Measurements from ENCODE around the gene PASK. TPM values are rescaled to one million over a fixed set of nuclear protein-coding genes. Genes with fewer than 3 reads are reported as not detected.

Gene PASK
- total RNA-seq, 1 experiment from 2014 or later = 45.8 TPM

- BruUV-seq (replicated peaks) = no TSS peak
- no peaks in the 10 kb centered on the region for H3K9me2 ChIP-seq (ENCODE audit: insufficient read depth)
- H3K4me1 ChIP-seq (ENCODE audit: control insufficient read depth in 1 of 2, insufficient read depth in 2 of 2, low read length in 2 of 2) = no peaks in the 10 kb centered on the region
- H3K27me3 ChIP-seq (ENCODE audit: insufficient read depth, low read length) = no peaks in the 10 kb centered on the region
- H3K9ac ChIP-seq (ENCODE audit: low read length) = no peak overlapping the region
- no peak overlapping the region for H2AFZ ChIP-seq (ENCODE audit: low read depth, low read length, poor library complexity, severe bottlenecking)
- DNase-seq (ENCODE audit: low read depth, low spot score) (no peak), ATAC-seq (no peak)
- H3K4me2 ChIP-seq (ENCODE audit: low read length) = no peak overlapping the region
- ChIA-PET CTCF (no interaction called here), POLR2A (no interaction called here), RAD21 (ENCODE audit: low non-redundant PET in 1 of 2, low total read pairs in 2 of 2, uncharacterized antibody in 2 of 2, unreplicated experiment in 2 of 2) (no interaction called here)
- no peaks in the 10 kb centered on the region for H3K9me3 ChIP-seq (ENCODE audit: control insufficient read depth in 1 of 2, insufficient read depth in 1 of 2, low read depth in 1 of 2, low read length in 2 of 2)
- H3K27ac ChIP-seq (ENCODE audit: low read depth, low read length) = no peak overlapping the region
- H3K4me3 ChIP-seq (replicated peaks in 1 of 2; ENCODE audit: low read depth in 1 of 2, low read length in 2 of 2) = no peak overlapping the region
- no peaks in the 10 kb centered on the region for H3K36me3 ChIP-seq (ENCODE audit: control insufficient read depth in 1 of 2, insufficient read depth in 2 of 2, low read length in 2 of 2)
- intact Hi-C loops (cut with micrococcal nuclease) = no loop called here
- H4K20me1 ChIP-seq (ENCODE audit: insufficient read depth) = no peaks in the 10 kb centered on the region
- H3K79me2 ChIP-seq (ENCODE audit: insufficient read depth, low read length) = no peaks in the 10 kb centered on the region
- TF ChIP-seq SP1 (IDR thresholded peaks at IDR 0.05; ENCODE audit: low read depth) (no peak), CBX3 (IDR thresholded peaks at IDR 0.05; ENCODE audit: low read depth) (no peak), POLR2AphosphoS5 (IDR thresholded peaks at IDR 0.05; ENCODE audit: low read depth, low read length) (no peak), REST (IDR thresholded peaks at IDR 0.05; ENCODE audit: low read depth) (no peak), ATF3 (IDR thresholded peaks at IDR 0.05) (no peak)
Observed at GRCh38 chr2:241184901-241185300, 35.6 kb upstream of the PASK start.

GRCh38 chr2:241183221-241183620 is 33.9 kb upstream of the PASK start:
- no peaks in the 10 kb centered on the region for H4K20me1 ChIP-seq (ENCODE audit: insufficient read depth)
- H3K9ac ChIP-seq (ENCODE audit: low read length) = no peak overlapping the region
- intact Hi-C loops (cut with micrococcal nuclease) = no loop called here
- H3K9me2 ChIP-seq (ENCODE audit: insufficient read depth) = no peaks in the 10 kb centered on the region
- no peak overlapping the region for H3K4me3 ChIP-seq (replicated peaks in 1 of 2; ENCODE audit: low read depth in 1 of 2, low read length in 2 of 2)
- no peaks in the 10 kb centered on the region for H3K9me3 ChIP-seq (ENCODE audit: control insufficient read depth in 1 of 2, insufficient read depth in 1 of 2, low read depth in 1 of 2, low read length in 2 of 2)
- no peaks in the 10 kb centered on the region for H3K79me2 ChIP-seq (ENCODE audit: insufficient read depth, low read length)
- H3K27ac ChIP-seq (ENCODE audit: low read depth, low read length) = no peak overlapping the region
- ATAC-seq (no peak), DNase-seq (ENCODE audit: low read depth, low spot score) (no peak)
- TF ChIP-seq RAD21 (IDR thresholded peaks at IDR 0.05; ENCODE audit: low read depth) = no peak
- no peak for TF ChIP-seq CTCF (IDR thresholded peaks at IDR 0.05 in 2 of 3, conservative IDR thresholded peaks at IDR 0.05 in 1 of 3; ENCODE audit: borderline replicate concordance in 1 of 3, insufficient read depth in 1 of 3, low read depth in 2 of 3, low read length in 2 of 3)
- TF ChIP-seq YY1 (IDR thresholded peaks at IDR 0.05; ENCODE audit: extremely low read depth, insufficient replicate concordance, low read depth, low read length) = no peak
- ChIA-PET CTCF (no interaction called here), POLR2A (no interaction called here), RAD21 (ENCODE audit: low non-redundant PET in 1 of 2, low total read pairs in 2 of 2, uncharacterized antibody in 2 of 2, unreplicated experiment in 2 of 2) (no interaction called here)
- H3K27me3 ChIP-seq (ENCODE audit: insufficient read depth, low read length) = no peaks in the 10 kb centered on the region
- no peaks in the 10 kb centered on the region for H3K36me3 ChIP-seq (ENCODE audit: control insufficient read depth in 1 of 2, insufficient read depth in 2 of 2, low read length in 2 of 2)
- BruUV-seq (replicated peaks) = no TSS peak
- H2AFZ ChIP-seq (ENCODE audit: low read depth, low read length, poor library complexity, severe bottlenecking) = no peak overlapping the region
- H3K4me2 ChIP-seq (ENCODE audit: low read length) = no peak overlapping the region
- no peaks in the 10 kb centered on the region for H3K4me1 ChIP-seq (ENCODE audit: control insufficient read depth in 1 of 2, insufficient read depth in 2 of 2, low read length in 2 of 2)

All from HCT116 (cell line).